SK-N-SH (cell line): Measurements from ENCODE around the gene ADCY7.

ENCODE experiments used
- CTCF ChIP-seq: fragments of 200-600 bp; sonication (generic); IDR thresholded peaks from 2 replicates; pipeline ENCODE4 v1.6.1; 2017; ENCODE audit warnings: antibody characterized with exemption, mild to moderate bottlenecking, moderate library complexity
- EP300 ChIP-seq, 2 experiments: IDR thresholded peaks; 2 replicates each; pipeline versions ENCODE4 v1.4.0 to v1.6.1; 2012; ENCODE audit warnings: borderline replicate concordance in 1 of 2, low read depth in 1 of 2, low read length in 1 of 2
- MAX ChIP-seq: IDR thresholded peaks from 2 replicates; pipeline ENCODE4 v1.4.0; 2012; ENCODE audit warnings: low read depth
- POLR2AphosphoS5 ChIP-seq: IDR thresholded peaks from 2 replicates; pipeline ENCODE4 v1.6.1; 2012; ENCODE audit warnings: low read depth, low read length
- REST ChIP-seq: IDR thresholded peaks from 2 replicates; pipeline ENCODE4 v1.6.1; 2012; ENCODE audit warnings: mild to moderate bottlenecking, low read depth, low read length, moderate library complexity
- RFX5 ChIP-seq: IDR thresholded peaks from 2 replicates; pipeline ENCODE4 v1.6.1; 2012; ENCODE audit warnings: mild to moderate bottlenecking, improper control_type of control experiment, low read length
- SIN3A ChIP-seq: IDR thresholded peaks from 2 replicates; pipeline ENCODE4 v1.6.1; 2012; ENCODE audit warnings: low read depth, mild to moderate bottlenecking, low read length, moderate library complexity, borderline replicate concordance
- USF1 ChIP-seq: IDR thresholded peaks from 2 replicates; pipeline ENCODE4 v1.4.0; 2012; ENCODE audit warnings: low read depth, borderline replicate concordance
- YY1 ChIP-seq: IDR thresholded peaks from 2 replicates; pipeline ENCODE4 v1.4.0; 2012; ENCODE audit warnings: low read depth, mild to moderate bottlenecking

- TF ChIP-seq RFX5 (no peak), POLR2AphosphoS5 (no peak), YY1 (no peak), MAX (no peak), REST (no peak), USF1 (no peak), CTCF (no peak), SIN3A (no peak), EP300 (IDR thresholded peaks at IDR 0.05; ENCODE audit: borderline replicate concordance in 1 of 2, low read depth in 1 of 2, low read length in 1 of 2) (no peak)
Measured at GRCh38 chr16:50227120-50227519, 39.2 kb upstream of the ADCY7 start.
